Hindlimb muscle (tissue), 1 donor: ENCODE measurements around the gene ADAMTSL4. TPM values are rescaled to one million over a fixed set of nuclear protein-coding genes. Genes with fewer than 3 reads are reported as not detected.
"Not testable (repeated sequence)": the region's sequence is repeated elsewhere in the genome, so short reads cannot be mapped to it uniquely, and the experiment has no call there.

Source experiments
- DNase-seq: peaks from one replicate; pipeline ENCODE4 v3.0.0-alpha.2; 2013
- polyA plus RNA-seq: library from polyadenylated mRNA; unstranded; fragments of 120-200 nt; gene quantifications from one replicate; pipeline ENCODE4 v1.2.1, GENCODE V29; 2013; ENCODE audit not compliant: insufficient read length

Gene ADAMTSL4
- polyA plus RNA-seq, 1 donor = 65.4 TPM

- no peak for DNase-seq
These were observed 47.1 kb downstream of the ADAMTSL4 start for GRCh38 chr1:150596095-150596892.

GRCh38 chr1:150596976-150597375 lies 47.8 kb downstream of the ADAMTSL4 start:
- no peak for DNase-seq

- DNase-seq = not testable (repeated sequence)
These were observed 49.1 kb downstream of the ADAMTSL4 start for GRCh38 chr1:150598346-150598745.

GRCh38 chr1:150601540-150601939 lies 52.3 kb downstream of the ADAMTSL4 start:
- no peak for DNase-seq

DNA sequence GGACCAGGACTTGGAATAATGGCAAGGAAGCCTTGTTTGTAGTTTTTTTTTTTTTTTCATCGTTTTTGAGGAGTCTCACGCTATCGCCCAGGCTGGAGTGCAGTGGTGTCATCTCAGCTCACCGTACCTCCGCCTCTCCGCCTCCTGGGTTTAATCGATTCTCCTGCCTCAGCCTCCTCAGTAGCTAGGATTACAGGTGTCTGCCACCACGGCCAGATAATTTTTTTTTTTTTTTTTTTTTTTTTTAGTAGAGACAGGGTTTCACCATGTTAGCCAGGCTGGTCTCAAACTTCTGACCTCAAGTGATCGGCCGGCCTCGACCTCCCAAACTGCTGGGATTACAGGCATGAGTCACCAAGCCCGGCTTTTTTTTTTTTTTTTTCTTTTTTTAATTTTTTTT lies 53.2 kb downstream of the ADAMTSL4 start:
- not testable (repeated sequence) for DNase-seq

- no peak for DNase-seq
These were observed 54.5 kb downstream of the ADAMTSL4 start for GRCh38 chr1:150603711-150604110.

- no peak for DNase-seq
These were observed 55.0 kb downstream of the ADAMTSL4 start for GRCh38 chr1:150604226-150604588.

DNA sequence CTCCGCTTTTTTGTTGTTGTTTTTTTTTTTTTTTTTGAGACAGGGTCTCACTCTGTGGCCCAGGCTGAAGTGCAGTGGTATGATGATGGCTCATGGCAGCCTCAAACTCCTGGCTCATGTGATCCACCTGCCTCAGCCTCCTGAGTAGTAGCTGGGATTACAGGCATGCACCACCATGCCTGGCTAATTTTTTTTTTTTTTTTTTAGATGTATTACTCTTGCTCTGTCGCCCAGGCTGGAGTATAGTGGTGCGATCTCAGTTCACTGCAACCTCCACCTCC lies 56.2 kb downstream of the ADAMTSL4 start:
- not testable (repeated sequence) for DNase-seq

DNA sequence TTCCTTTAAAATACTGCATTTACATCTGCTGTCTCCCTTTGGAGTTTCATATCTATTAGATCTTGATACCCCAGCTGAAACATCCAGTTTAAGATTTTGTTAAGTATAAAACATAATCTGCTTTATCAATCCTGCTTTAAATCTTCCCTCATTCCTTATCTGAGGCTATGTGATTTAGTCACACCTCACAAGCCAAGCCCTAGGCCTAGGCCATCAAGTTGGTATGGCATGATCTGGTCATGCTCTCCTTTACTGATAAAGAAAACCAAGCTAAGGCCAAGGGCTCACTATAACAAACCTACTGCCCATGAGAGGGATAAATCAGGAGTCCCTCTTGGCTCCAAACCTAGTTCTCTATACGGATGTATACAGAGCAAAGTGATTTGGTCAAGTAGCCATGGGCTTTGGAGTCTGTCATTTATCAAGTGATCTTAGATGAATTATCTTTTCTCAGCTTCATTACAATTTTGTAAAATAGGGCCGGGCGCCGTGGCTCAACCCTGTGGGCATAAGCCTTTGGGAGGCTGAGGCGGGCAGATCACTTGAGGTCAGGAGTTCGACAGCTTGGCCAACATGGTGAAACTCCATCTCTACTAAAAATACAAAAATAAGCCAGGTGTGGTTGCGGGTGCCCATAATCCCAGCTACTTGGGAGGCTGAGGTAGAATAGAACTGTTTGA lies 57.4 kb downstream of the ADAMTSL4 start:
- DNase-seq = no peak

GRCh38 chr1:150609732-150610131 lies 60.5 kb downstream of the ADAMTSL4 start:
- peak; percentile 58 for DNase-seq

Other genes starting within 250 kb of the ADAMTSL4 start
- 46.7 TPM for gene PRPF3, start 227.9 kb upstream of the ADAMTSL4 start, polyA plus RNA-seq
- 30.1 TPM for gene RPRD2, start 185.3 kb upstream of the ADAMTSL4 start, polyA plus RNA-seq
- 27.9 TPM for gene TARS2, start 62.0 kb upstream of the ADAMTSL4 start, polyA plus RNA-seq
- 4.2 TPM for gene ECM1, start 41.3 kb upstream of the ADAMTSL4 start, polyA plus RNA-seq
- 1.9 TPM for gene FALEC, start 33.7 kb upstream of the ADAMTSL4 start, polyA plus RNA-seq
- 133 TPM for gene MCL1, start 30.2 kb downstream of the ADAMTSL4 start, polyA plus RNA-seq
- 97.4 TPM for gene ENSA, start 80.2 kb downstream of the ADAMTSL4 start, polyA plus RNA-seq
- 19.7 TPM for gene GOLPH3L, start 147.7 kb downstream of the ADAMTSL4 start, polyA plus RNA-seq
- gene HORMAD1, start 171.5 kb downstream of the ADAMTSL4 start, polyA plus RNA-seq = not detected
- gene CTSS, start 216.4 kb downstream of the ADAMTSL4 start, polyA plus RNA-seq = 19.2 TPM